ENCODE results near the gene SEMA7A. TPM values are rescaled to one million over a fixed set of nuclear protein-coding genes. Genes with fewer than 3 reads are reported as not detected.

The SEMA7A gene
- total and polyA plus RNA-seq, 9 of the 15 experiments (the other 6 are each of a cell fraction or from before 2014, with no cell fraction given) = 0.04 to 8.2 (median 5.4) TPM; not detected in 1

DNA sequence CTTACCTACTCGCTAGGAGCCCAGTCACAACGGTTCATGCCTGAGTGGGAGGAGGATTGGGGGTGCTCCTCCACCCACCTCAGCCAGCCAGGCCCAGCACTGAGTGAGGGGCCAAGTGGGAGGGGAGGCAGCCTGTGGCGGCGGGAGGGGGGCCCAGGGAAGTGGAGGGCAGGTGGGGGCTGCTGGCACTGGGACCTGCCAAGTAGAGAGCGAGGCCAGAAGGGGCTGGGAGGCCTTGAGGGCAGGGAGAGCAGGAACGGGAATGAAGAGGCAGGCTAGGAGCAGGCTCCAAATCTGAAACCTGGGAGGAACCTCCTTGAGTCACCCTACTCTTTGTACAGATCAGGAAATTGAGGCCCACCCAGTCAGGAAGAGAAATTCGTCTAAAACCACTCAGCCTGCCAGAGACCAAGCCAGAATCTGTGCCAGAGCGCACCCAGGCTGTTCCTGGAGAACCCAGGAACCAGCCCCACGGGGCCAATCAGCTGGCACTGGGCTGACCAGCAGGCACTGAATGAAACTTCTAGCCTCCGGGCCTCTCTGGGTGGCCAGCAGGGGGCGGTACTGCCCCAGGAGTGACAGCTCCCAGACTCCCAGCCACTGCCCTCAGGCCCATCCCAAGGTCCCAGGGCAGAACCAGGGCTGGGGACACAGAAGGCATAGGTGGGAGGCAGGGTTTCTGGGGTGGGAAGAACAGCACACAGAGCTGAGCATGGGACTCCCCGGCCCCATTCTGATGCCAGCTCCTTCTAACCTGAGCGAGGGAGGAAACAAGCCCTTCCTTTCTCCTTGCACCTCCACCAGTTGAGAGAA, 51.5 kb downstream of the SEMA7A start (continued):
- TF ChIP-seq ZNF444 (CRISPR knock-in tag; IDR thresholded peaks at IDR 0.05) (no peak), RBBP5 (IDR thresholded peaks at IDR 0.05; ENCODE audit: borderline replicate concordance, insufficient read depth, low read length, poor library complexity, severe bottlenecking) (no peak), SMARCE1 (IDR thresholded peaks at IDR 0.05) (no peak), ZNF695 (CRISPR knock-in tag; IDR thresholded peaks at IDR 0.05) (no peak), ZNF263 (CRISPR knock-in tag; IDR thresholded peaks at IDR 0.05; ENCODE audit: borderline replicate concordance) (peak; percentile 31; the same call in 1 of the 2 replicates), KAT7 (CRISPR knock-in tag; IDR thresholded peaks at IDR 0.05; ENCODE audit: borderline replicate concordance) (no peak), NRF1 (conservative IDR thresholded peaks at IDR 0.05 in 1 of 2, IDR thresholded peaks at IDR 0.05 in 1 of 2) (no peak), EHMT2 (IDR thresholded peaks at IDR 0.05) (no peak), ZNF239 (CRISPR knock-in tag; IDR thresholded peaks at IDR 0.05) (no peak), COPS2 (conservative IDR thresholded peaks at IDR 0.05) (no peak), RFX1 (IDR thresholded peaks at IDR 0.05) (no peak), TBP (optimal IDR thresholded peaks at IDR 0.05; ENCODE audit: low read depth, low read length) (peak; percentile 33), BHLHE40 (IDR thresholded peaks at IDR 0.05; ENCODE audit: low read length) (peak; percentile 38; the same call in 1 of the 2 replicates), ELF1 (tag; IDR thresholded peaks at IDR 0.05) (no peak)
- TF ChIP-seq, protein P1, sequence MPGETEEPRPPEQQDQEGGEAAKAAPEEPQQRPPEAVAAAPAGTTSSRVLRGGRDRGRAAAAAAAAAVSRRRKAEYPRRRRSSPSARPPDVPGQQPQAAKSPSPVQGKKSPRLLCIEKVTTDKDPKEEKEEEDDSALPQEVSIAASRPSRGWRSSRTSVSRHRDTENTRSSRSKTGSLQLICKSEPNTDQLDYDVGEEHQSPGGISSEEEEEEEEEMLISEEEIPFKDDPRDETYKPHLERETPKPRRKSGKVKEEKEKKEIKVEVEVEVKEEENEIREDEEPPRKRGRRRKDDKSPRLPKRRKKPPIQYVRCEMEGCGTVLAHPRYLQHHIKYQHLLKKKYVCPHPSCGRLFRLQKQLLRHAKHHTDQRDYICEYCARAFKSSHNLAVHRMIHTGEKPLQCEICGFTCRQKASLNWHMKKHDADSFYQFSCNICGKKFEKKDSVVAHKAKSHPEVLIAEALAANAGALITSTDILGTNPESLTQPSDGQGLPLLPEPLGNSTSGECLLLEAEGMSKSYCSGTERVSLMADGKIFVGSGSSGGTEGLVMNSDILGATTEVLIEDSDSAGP (CRISPR knock-in tag; IDR thresholded peaks at IDR 0.05) = no peak
- TF ChIP-seq, protein P2, sequence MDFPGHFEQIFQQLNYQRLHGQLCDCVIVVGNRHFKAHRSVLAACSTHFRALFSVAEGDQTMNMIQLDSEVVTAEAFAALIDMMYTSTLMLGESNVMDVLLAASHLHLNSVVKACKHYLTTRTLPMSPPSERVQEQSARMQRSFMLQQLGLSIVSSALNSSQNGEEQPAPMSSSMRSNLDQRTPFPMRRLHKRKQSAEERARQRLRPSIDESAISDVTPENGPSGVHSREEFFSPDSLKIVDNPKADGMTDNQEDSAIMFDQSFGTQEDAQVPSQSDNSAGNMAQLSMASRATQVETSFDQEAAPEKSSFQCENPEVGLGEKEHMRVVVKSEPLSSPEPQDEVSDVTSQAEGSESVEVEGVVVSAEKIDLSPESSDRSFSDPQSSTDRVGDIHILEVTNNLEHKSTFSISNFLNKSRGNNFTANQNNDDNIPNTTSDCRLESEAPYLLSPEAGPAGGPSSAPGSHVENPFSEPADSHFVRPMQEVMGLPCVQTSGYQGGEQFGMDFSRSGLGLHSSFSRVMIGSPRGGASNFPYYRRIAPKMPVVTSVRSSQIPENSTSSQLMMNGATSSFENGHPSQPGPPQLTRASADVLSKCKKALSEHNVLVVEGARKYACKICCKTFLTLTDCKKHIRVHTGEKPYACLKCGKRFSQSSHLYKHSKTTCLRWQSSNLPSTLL (IDR thresholded peaks at IDR 0.05) = no peak
- TF ChIP-seq, protein P3, sequence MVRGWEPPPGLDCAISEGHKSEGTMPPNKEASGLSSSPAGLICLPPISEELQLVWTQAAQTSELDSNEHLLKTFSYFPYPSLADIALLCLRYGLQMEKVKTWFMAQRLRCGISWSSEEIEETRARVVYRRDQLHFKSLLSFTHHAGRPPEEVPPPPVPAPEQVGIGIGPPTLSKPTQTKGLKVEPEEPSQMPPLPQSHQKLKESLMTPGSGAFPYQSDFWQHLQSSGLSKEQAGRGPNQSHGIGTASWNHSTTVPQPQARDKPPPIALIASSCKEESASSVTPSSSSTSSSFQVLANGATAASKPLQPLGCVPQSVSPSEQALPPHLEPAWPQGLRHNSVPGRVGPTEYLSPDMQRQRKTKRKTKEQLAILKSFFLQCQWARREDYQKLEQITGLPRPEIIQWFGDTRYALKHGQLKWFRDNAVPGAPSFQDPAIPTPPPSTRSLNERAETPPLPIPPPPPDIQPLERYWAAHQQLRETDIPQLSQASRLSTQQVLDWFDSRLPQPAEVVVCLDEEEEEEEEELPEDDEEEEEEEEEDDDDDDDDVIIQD (CRISPR knock-in tag; IDR thresholded peaks at IDR 0.05) = no peak
- TF ChIP-seq, protein P4, sequence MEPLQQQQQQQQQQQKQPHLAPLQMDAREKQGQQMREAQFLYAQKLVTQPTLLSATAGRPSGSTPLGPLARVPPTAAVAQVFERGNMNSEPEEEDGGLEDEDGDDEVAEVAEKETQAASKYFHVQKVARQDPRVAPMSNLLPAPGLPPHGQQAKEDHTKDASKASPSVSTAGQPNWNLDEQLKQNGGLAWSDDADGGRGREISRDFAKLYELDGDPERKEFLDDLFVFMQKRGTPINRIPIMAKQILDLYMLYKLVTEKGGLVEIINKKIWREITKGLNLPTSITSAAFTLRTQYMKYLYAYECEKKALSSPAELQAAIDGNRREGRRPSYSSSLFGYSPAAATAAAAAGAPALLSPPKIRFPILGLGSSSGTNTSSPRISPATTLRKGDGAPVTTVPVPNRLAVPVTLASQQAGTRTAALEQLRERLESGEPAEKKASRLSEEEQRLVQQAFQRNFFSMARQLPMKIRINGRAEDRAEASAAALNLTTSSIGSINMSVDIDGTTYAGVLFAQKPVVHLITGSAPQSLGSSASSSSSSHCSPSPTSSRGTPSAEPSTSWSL (CRISPR knock-in tag; IDR thresholded peaks at IDR 0.05; ENCODE audit: borderline replicate concordance) = no peak
- TF ChIP-seq, protein P5, sequence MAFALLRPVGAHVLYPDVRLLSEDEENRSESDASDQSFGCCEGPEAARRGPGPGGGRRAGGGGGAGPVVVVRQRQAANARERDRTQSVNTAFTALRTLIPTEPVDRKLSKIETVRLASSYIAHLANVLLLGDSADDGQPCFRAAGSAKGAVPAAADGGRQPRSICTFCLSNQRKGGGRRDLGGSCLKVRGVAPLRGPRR (CRISPR knock-in tag; IDR thresholded peaks at IDR 0.05) = no peak
- TF ChIP-seq, protein P6, sequence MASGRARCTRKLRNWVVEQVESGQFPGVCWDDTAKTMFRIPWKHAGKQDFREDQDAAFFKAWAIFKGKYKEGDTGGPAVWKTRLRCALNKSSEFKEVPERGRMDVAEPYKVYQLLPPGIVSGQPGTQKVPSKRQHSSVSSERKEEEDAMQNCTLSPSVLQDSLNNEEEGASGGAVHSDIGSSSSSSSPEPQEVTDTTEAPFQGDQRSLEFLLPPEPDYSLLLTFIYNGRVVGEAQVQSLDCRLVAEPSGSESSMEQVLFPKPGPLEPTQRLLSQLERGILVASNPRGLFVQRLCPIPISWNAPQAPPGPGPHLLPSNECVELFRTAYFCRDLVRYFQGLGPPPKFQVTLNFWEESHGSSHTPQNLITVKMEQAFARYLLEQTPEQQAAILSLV (tag; IDR thresholded peaks at IDR 0.05) = no peak

Measured in K562 (cell line).